NT2/D1 (cell line): ENCODE data around the gene F5.

Experiments
- YY1 ChIP-seq: IDR thresholded peaks from 2 replicates; pipeline ENCODE4 v1.6.1; 2011; ENCODE audit not compliant: insufficient read length, insufficient read depth
- ZNF274 ChIP-seq: IDR thresholded peaks from 2 replicates; pipeline ENCODE4 v1.6.1; 2011; ENCODE audit warnings: mild to moderate bottlenecking, low read depth, low read length

- no peak for TF ChIP-seq YY1
- no peak for TF ChIP-seq ZNF274
These were observed 39.9 kb downstream of the F5 start for GRCh38 chr1:169546087-169546995.
